Measurements from ENCODE around the gene CGB1. TPM values are rescaled to one million over a fixed set of nuclear protein-coding genes. Genes with fewer than 3 reads are reported as not detected.

Gene CGB1
- total and polyA plus RNA-seq, 9 of the 15 experiments (the other 6 are each of a cell fraction or from before 2014, with no cell fraction given) = not detected

GRCh38 chr19:49073514-49074378, 37.1 kb upstream of the CGB1 start (continued):
- TF ChIP-seq RBM39 (optimal IDR thresholded peaks at IDR 0.05; ENCODE audit: low read depth, low read length) = no peak
- TF ChIP-seq ZNF124 (CRISPR knock-in tag; IDR thresholded peaks at IDR 0.05) = no peak
- no peak for TF ChIP-seq ARID3B (CRISPR knock-in tag; IDR thresholded peaks at IDR 0.05; ENCODE audit: borderline replicate concordance)
- no peak for TF ChIP-seq HMG20B (CRISPR knock-in tag; IDR thresholded peaks at IDR 0.05)
- TF ChIP-seq ZNF140 (CRISPR knock-in tag; IDR thresholded peaks at IDR 0.05) = no peak
- TF ChIP-seq ZBTB2 (IDR thresholded peaks at IDR 0.05) = peak; percentile 63; the same call in 1 of the 2 replicates
- no peak for TF ChIP-seq NR4A1 (CRISPR knock-in tag; IDR thresholded peaks at IDR 0.05)
- TF ChIP-seq NR4A1 (tag; IDR thresholded peaks at IDR 0.05) = no peak
- peak; percentile 63; the same call in 1 of the 2 replicates for TF ChIP-seq NBN (IDR thresholded peaks at IDR 0.05; ENCODE audit: low read depth)
- TF ChIP-seq CREB3 (tag; conservative IDR thresholded peaks at IDR 0.05; ENCODE audit: low read depth) = no peak
- no peak for TF ChIP-seq RNF2 (IDR thresholded peaks at IDR 0.05)
- no peak for TF ChIP-seq OTX1 (CRISPR knock-in tag; IDR thresholded peaks at IDR 0.05)
- TF ChIP-seq FOXK2 (conservative IDR thresholded peaks at IDR 0.05 in 1 of 2, IDR thresholded peaks at IDR 0.05 in 1 of 2; ENCODE audit: low read depth in 2 of 2) = no peak
- TF ChIP-seq CBX1 (IDR thresholded peaks at IDR 0.05; ENCODE audit: low read depth) = no peak
- 0 out of 2 replicates have a peak, but pooled peaks have one; percentile 31 for TF ChIP-seq LEF1 (IDR thresholded peaks at IDR 0.05)
- peak; percentile 21; the same call in 1 of the 2 replicates for TF ChIP-seq ARID1B (IDR thresholded peaks at IDR 0.05)
- TF ChIP-seq ATF2 (CRISPR knock-in tag; IDR thresholded peaks at IDR 0.05) = no peak
- TF ChIP-seq, protein P1, sequence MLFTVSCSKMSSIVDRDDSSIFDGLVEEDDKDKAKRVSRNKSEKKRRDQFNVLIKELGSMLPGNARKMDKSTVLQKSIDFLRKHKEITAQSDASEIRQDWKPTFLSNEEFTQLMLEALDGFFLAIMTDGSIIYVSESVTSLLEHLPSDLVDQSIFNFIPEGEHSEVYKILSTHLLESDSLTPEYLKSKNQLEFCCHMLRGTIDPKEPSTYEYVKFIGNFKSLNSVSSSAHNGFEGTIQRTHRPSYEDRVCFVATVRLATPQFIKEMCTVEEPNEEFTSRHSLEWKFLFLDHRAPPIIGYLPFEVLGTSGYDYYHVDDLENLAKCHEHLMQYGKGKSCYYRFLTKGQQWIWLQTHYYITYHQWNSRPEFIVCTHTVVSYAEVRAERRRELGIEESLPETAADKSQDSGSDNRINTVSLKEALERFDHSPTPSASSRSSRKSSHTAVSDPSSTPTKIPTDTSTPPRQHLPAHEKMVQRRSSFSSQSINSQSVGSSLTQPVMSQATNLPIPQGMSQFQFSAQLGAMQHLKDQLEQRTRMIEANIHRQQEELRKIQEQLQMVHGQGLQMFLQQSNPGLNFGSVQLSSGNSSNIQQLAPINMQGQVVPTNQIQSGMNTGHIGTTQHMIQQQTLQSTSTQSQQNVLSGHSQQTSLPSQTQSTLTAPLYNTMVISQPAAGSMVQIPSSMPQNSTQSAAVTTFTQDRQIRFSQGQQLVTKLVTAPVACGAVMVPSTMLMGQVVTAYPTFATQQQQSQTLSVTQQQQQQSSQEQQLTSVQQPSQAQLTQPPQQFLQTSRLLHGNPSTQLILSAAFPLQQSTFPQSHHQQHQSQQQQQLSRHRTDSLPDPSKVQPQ (CRISPR knock-in tag; IDR thresholded peaks at IDR 0.05; ENCODE audit: borderline replicate concordance) = no peak
- no peak for TF ChIP-seq ZNF830 (CRISPR knock-in tag; IDR thresholded peaks at IDR 0.05)

All from K562 (cell line).